HG02623 (cell line): ENCODE data around the gene RIBC2.
"Not testable (repeated sequence)": the region's sequence is repeated elsewhere in the genome, so short reads cannot be mapped to it uniquely, and the experiment has no call there.

Experiments
- ATAC-seq: cut with Tn5 transposase; IDR thresholded peaks from one replicate; pipeline ENCODE4 v1.9.1; 2021; ENCODE audit warnings: moderate library complexity; ENCODE audit not compliant: unreplicated experiment

RIBC2 gene

GRCh38 chr22:45413368-45414211 lies at the start of gene RIBC2, which contains the start of gene SMC1B:
Gene RIBC2, plus strand, starts transcription at chr22:45413693. Its CDS starts 194 bp downstream, at chr22:45413887.
Gene SMC1B, minus strand, starts transcription at chr22:45413599. Its CDS starts 32 bp downstream, at chr22:45413567.
- no peak for ATAC-seq

GRCh38 chr22:45366713-45367112 lies 46.8 kb upstream of the RIBC2 start:
- no peak for ATAC-seq

- not testable (repeated sequence) for ATAC-seq
Measured at GRCh38 chr22:45373592-45373991, 39.9 kb upstream of the RIBC2 start.

GRCh38 chr22:45376009-45376408 lies 37.5 kb upstream of the RIBC2 start:
- ATAC-seq, result no peak

GRCh38 chr22:45376703-45377102 lies 36.8 kb upstream of the RIBC2 start:
- no peak for ATAC-seq

- no peak for ATAC-seq
Measured at GRCh38 chr22:45381348-45381747, 32.1 kb upstream of the RIBC2 start.

GRCh38 chr22:45389546-45389945 lies 23.9 kb upstream of the RIBC2 start:
- no peak for ATAC-seq

GRCh38 chr22:45397806-45398205 lies 15.7 kb upstream of the RIBC2 start:
- ATAC-seq, result no peak

- ATAC-seq, result no peak
Measured at GRCh38 chr22:45398214-45398613, 15.3 kb upstream of the RIBC2 start.

GRCh38 chr22:45399712-45400445 lies 13.6 kb upstream of the RIBC2 start:
- ATAC-seq, result no peak

GRCh38 chr22:45402466-45402985 lies 11.0 kb upstream of the RIBC2 start:
- ATAC-seq, result no peak

GRCh38 chr22:45407793-45408192 lies 5.7 kb upstream of the RIBC2 start:
- no peak for ATAC-seq

GRCh38 chr22:45413013-45413367 lies 503 bp upstream of the RIBC2 start:
- ATAC-seq, result no peak

GRCh38 chr22:45418056-45418769 lies 4.7 kb downstream of the RIBC2 start:
- ATAC-seq, result no peak

- no peak for ATAC-seq
Measured at GRCh38 chr22:45418770-45419138, 5.3 kb downstream of the RIBC2 start.

- ATAC-seq, result no peak
Measured at GRCh38 chr22:45420011-45420410, 6.5 kb downstream of the RIBC2 start.

- no peak for ATAC-seq
Measured at GRCh38 chr22:45420539-45420938, 7.0 kb downstream of the RIBC2 start.

- ATAC-seq, result no peak
Measured at GRCh38 chr22:45421349-45422055, 8.0 kb downstream of the RIBC2 start.

- no peak for ATAC-seq
Measured at GRCh38 chr22:45422237-45422983, 8.9 kb downstream of the RIBC2 start.

GRCh38 chr22:45423524-45423923 lies 10.0 kb downstream of the RIBC2 start:
- ATAC-seq, result no peak
